HG03039 (cell line): ENCODE data around the gene TLE5.
"Not testable (repeated sequence)": the region's sequence is repeated elsewhere in the genome, so short reads cannot be mapped to it uniquely, and the experiment has no call there.

Source experiments
- ATAC-seq: cut with Tn5 transposase; IDR thresholded peaks from one replicate; pipeline ENCODE4 v1.9.1; 2021; ENCODE audit warnings: mild to moderate bottlenecking, moderate library complexity; ENCODE audit not compliant: unreplicated experiment

Gene TLE5

GRCh38 chr19:3064011-3064330, 1.7 kb upstream of the TLE5 start:
- no peak for ATAC-seq

DNA sequence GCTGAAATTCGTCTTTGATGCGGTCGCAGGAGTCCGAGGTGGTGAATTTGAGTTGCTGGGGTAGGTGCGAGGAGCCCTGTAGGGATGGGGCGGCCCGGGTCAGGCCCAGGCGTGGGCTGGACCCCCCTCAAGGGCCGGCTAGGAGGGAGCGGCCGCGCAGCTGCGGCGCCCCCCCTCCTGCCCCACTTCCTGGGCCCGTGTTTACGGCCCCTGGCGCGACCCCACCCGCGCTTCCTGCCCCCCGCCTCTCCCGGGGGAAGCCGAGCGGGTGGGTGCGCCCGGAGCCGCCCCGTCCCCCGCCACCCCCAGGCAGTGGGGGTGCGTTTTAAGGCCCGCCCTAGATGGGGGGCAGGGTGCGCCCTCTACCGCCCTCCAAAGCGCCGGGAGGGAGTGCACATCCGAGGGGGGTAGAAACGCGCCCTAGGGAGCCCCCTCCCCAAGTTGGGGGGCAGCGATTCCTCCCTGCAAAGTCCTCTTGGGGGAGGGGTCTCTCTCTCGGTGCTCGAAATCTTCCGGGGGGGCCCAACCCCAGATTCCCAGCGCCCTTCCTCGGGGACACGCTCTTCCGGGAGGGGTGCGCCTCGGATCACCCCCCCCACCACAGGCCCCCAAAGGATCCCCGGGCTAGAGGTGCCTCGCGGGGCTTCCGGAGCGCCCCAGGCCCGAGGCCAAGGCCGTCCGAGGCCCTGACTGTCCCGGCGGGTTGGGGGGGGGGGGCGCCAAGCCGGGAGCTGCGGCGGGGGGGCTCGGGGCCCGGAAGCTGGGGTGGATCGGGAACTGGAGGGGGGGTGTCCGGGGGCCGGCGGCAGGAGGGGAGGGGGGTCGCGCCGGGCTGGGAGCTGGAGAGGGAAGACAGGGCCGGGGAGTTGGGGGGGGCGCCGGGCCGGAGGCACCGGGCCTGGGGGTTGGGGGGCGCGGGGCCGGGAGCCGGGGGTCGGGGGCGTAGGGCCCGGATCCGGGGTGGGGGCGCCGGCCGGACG, 823 bp downstream of the TLE5 start:
- no peak for ATAC-seq

GRCh38 chr19:3060857-3061181, 1.5 kb downstream of the TLE5 start:
- ATAC-seq, result no peak

- ATAC-seq, result no peak
Measured at GRCh38 chr19:3059653-3060052, 2.6 kb downstream of the TLE5 start.

- ATAC-seq, result no peak
Measured at GRCh38 chr19:3058821-3059314, 3.4 kb downstream of the TLE5 start.

DNA sequence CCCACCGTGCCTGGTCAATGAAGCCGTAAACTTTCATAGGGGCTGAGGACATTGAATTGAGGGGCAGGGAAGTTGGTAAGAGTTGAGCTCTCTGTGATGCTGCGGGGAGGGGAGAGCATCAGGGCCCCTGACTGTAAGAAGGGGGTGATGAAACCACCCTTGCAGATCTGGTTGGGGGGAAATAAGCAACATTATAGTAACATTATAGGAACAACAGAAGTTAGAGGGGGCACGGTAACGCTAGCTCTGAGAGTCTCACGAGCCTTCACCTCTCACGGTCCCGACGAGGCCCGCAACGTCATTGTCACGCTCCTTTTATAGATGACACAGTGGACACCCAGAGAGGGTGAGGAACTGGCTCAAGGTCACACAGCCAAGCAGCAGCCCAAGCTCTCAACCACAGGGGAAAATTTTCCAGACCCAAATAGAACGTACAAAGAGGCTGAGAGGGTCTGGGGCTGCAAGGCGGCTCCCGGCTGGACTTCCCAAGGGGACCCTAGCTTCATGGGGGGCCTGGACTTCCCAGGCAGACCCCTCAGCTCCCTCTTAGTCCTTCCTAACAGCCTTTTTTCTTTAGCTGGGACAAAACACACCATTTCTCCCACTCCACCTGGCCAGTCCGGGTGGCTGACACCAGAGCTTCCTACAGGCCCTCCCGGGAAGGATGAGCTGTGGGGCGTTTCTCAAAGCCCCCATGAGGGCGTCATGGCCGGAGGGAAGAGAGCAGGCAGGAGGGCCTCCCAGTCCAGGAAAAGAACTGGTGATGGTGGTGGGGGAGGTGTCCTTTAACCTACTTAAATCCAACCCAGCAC, 4.1 kb downstream of the TLE5 start:
- ATAC-seq, result no peak

DNA sequence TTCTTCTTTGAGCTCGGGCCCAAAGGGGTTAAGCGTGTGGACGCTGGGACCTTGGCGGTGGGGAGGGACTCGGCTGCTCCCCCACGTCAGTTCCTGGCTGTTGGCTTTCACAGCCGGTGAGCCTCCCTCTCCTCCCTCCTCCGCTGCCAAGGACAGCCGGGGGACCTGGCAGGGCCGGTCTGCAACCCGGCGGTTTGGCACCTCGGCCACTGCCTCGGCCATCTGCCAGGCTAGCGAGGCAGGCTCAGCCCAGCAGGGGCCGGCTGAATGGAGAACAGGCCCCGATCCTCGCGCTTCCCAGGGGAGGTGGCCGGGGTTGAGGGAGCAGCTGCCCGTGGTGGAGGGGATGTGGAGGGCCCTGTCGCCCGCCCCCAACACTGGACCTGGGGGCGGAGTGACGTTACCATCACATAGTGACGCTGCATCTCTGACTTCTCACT, 5.0 kb downstream of the TLE5 start:
- no peak for ATAC-seq

GRCh38 chr19:3056417-3057088, 5.7 kb downstream of the TLE5 start:
- no peak for ATAC-seq

GRCh38 chr19:3055741-3056416, 6.4 kb downstream of the TLE5 start:
- no peak for ATAC-seq

DNA sequence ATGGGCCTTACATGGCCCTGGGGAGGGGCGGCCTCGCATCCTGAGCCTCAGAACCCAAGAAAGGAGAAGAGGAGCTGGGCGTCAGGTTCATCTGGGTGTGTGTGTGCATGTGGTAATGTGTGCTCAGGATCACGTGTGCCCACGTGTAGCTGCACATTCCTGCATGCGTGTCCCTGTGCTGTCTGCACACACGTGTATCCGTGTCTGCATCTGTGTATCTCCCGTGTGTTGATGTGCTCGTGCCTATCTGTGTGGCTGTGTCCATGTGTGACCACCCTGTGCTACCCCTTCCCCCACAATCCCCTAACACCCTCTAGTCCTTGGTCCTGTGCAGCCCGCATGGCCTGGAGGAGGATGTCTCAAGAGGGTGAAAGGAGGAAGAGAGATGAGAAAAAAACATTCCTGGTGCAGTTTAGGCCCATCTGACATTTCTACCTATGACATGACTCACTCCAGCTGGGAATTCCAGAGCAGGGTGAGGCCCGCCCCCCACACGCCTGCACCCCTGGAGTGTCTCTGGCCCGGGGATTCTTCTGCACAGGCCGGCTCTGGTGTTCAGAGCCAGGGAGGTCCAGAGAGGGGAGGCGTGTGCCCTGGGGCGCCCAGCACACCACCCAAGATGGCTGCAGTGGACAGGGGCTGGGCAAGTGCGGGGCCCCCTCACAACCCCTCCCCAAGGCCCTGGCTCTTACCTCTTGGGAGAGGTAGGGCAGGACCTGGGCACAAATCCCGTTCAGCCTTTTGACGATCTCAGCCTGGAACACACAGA, 7.1 kb downstream of the TLE5 start:
- ATAC-seq, result no peak

DNA sequence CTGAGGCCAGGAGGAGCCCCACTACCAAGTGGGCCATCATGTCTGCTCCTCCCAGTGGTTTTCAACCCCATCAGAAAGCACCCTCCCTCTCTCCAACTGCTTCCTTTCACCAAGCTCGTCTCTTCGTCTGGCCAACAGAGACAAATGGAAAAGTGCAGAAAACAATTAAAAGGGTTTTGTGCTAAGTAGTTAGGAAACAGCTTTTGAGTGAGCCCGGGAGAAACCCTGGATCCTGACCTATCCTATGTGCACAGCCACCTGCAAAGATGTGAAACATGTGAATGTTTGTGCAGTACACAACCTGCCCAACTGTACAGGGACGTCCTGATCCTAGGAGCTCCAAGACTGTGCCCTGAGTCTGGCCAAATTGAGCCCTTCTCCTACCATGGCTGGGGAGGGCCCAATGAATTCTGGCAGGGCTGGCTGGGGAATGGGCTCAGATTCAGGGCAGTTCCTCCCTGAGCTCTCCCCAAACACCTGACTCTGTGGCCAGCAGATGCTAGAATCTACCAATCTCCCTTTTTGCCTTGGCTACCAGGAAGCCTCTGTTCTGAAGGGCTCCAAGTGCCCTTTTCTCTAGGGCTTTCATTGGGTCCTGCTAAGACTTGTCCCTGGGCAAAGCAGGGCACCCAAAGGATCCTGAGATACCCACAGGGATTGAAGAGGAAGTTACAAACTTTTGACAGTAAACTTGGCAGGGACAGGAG, 7.9 kb downstream of the TLE5 start:
- ATAC-seq, result no peak

- ATAC-seq, result no peak
Measured at GRCh38 chr19:3053780-3054179, 8.5 kb downstream of the TLE5 start.

DNA sequence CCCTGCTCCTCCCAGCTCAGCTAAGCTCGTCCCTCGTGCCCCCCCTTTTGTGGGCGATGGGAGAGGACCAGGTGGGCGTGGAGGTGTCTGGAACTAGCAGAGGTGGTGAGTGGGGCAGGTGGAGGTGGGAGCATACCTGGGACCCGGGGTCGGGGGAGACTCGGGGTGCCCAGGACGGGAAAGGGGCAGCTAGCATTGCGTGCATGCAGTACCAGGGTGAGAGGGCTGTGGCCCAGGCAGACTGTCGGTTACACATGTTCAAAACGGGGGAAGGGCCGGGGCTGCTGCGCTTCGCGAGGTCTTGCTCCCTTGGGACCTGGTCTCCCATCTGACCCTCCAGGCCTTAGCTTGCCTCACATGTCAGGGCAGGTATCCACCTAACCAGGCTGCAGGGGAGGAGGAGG, 9.1 kb downstream of the TLE5 start:
- no peak for ATAC-seq

GRCh38 chr19:3050016-3050415, 12.3 kb downstream of the TLE5 start:
- not testable (repeated sequence) for ATAC-seq

GRCh38 chr19:3049089-3049488, 13.2 kb downstream of the TLE5 start:
- no peak for ATAC-seq

DNA sequence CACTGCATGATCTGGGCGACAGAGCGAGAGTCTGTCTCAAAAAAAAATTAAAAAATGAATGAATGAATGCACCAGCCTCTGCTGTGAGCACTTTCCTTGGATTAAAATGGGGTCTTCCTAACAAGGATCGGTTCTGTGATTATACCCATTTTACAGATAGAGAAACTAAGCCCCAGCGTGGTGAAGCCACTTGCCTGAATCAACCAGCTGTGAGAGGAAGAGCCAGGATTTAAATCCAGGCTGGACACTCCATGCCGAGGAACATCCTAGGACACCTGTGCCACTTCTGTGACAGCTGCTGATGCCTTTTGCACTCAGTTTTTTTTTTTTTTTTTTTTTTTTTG, 14.1 kb downstream of the TLE5 start:
- ATAC-seq, result no peak

GRCh38 chr19:3047496-3048189, 14.7 kb downstream of the TLE5 start:
- ATAC-seq, result no peak

GRCh38 chr19:3046698-3047495, 15.4 kb downstream of the TLE5 start:
- ATAC-seq, result no peak
